ENCODE results near the gene TMBIM1. TPM values are rescaled to one million over a fixed set of nuclear protein-coding genes. Genes with fewer than 3 reads are reported as not detected.
A peak's percentile ranks its signal among the peaks of the same experiment; 100 is the strongest.

Gene TMBIM1
- total and polyA plus RNA-seq, 2 donors (not counting 1 experiment from before 2014, with no cell fraction given), result 170 to 235 TPM

- TF ChIP-seq CTCF (conservative IDR thresholded peaks at IDR 0.05 in 1 of 2, IDR thresholded peaks at IDR 0.05 in 1 of 2; ENCODE audit: low read depth in 1 of 2, low read length in 2 of 2) (no peak), EZH2 (IDR thresholded peaks at IDR 0.05; ENCODE audit: low read length, missing control alignments) (no peak)
- peak in 1 of 2 donors; percentile 43 for DNase-seq (ENCODE audit: low read depth in 2 of 2)
- no peak overlapping the region for H3K4me3 ChIP-seq (replicated peaks in 1 of 4; ENCODE audit: control extremely low read depth in 1 of 4, insufficient read depth in 1 of 4, low read depth in 3 of 4, low read length in 4 of 4)
- H3K79me2 ChIP-seq (ENCODE audit: control insufficient read depth, insufficient read depth, low read length), result peaks cover 57% of the 10 kb centered on the region
- H3K27ac ChIP-seq (ENCODE audit: insufficient read depth, low read length), result peak overlapping the region; percentile 9
- H3K36me3 ChIP-seq (ENCODE audit: control insufficient read depth, insufficient read depth, low read length), result peaks cover 14% of the 10 kb centered on the region
- H4K20me1 ChIP-seq (ENCODE audit: control insufficient read depth, extremely low read depth, insufficient read depth, low read length), result no peaks in the 10 kb centered on the region
- no peaks in the 10 kb centered on the region for H3K9me3 ChIP-seq (ENCODE audit: control insufficient read depth, insufficient read depth, low read depth, low read length)
- H3K4me2 ChIP-seq (ENCODE audit: extremely low read depth, insufficient read depth, low read length), result peak overlapping the region; percentile 11
- H3K4me1 ChIP-seq (ENCODE audit: control insufficient read depth, extremely low read depth, insufficient read depth, low read length), result peaks cover 13% of the 10 kb centered on the region
- H3K9ac ChIP-seq (ENCODE audit: insufficient read depth, low read length), result no peak overlapping the region
- no peaks in the 10 kb centered on the region for H3K27me3 ChIP-seq (ENCODE audit: control insufficient read depth, insufficient read depth, low read length)
- H2AFZ ChIP-seq (ENCODE audit: low read length), result no peak overlapping the region
Observed at GRCh38 chr2:218228366-218229090, 63.8 kb downstream of the TMBIM1 start.

- H3K27me3 ChIP-seq (ENCODE audit: control insufficient read depth, insufficient read depth, low read length), result no peaks in the 10 kb centered on the region
- H3K36me3 ChIP-seq (ENCODE audit: control insufficient read depth, insufficient read depth, low read length), result peaks cover 13% of the 10 kb centered on the region
- H3K4me2 ChIP-seq (ENCODE audit: extremely low read depth, insufficient read depth, low read length), result no peak overlapping the region
- no peaks in the 10 kb centered on the region for H3K9me3 ChIP-seq (ENCODE audit: control insufficient read depth, insufficient read depth, low read depth, low read length)
- no peak overlapping the region for H3K9ac ChIP-seq (ENCODE audit: insufficient read depth, low read length)
- H2AFZ ChIP-seq (ENCODE audit: low read length), result no peak overlapping the region
- H3K79me2 ChIP-seq (ENCODE audit: control insufficient read depth, insufficient read depth, low read length), result peaks cover 70% of the 10 kb centered on the region
- TF ChIP-seq CTCF (conservative IDR thresholded peaks at IDR 0.05 in 1 of 2, IDR thresholded peaks at IDR 0.05 in 1 of 2; ENCODE audit: low read depth in 1 of 2, low read length in 2 of 2) (no peak), EZH2 (IDR thresholded peaks at IDR 0.05; ENCODE audit: low read length, missing control alignments) (no peak)
- H3K27ac ChIP-seq (ENCODE audit: insufficient read depth, low read length), result no peak overlapping the region
- no peak for DNase-seq (ENCODE audit: low read depth in 2 of 2)
- no peaks in the 10 kb centered on the region for H4K20me1 ChIP-seq (ENCODE audit: control insufficient read depth, extremely low read depth, insufficient read depth, low read length)
- peaks cover 19% of the 10 kb centered on the region for H3K4me1 ChIP-seq (ENCODE audit: control insufficient read depth, extremely low read depth, insufficient read depth, low read length)
- H3K4me3 ChIP-seq (replicated peaks in 1 of 4; ENCODE audit: control extremely low read depth in 1 of 4, insufficient read depth in 1 of 4, low read depth in 3 of 4, low read length in 4 of 4), result no peak overlapping the region
Observed at GRCh38 chr2:218226903-218227302, 65.4 kb downstream of the TMBIM1 start.

Other genes with a start within 250 kb of the TMBIM1 start
- not detected in 2 replicates for gene RUFY4, start 223.2 kb downstream of the TMBIM1 start, total RNA-seq
- not detected in 2 replicates for gene RUFY4, start 223.2 kb downstream of the TMBIM1 start, polyA plus RNA-seq
- not detected in 2 replicates for gene CXCR2, start 166.5 kb downstream of the TMBIM1 start, total RNA-seq
- gene CXCR2, start 166.5 kb downstream of the TMBIM1 start, polyA plus RNA-seq, result not detected in 2 replicates
- gene CXCR1, start 125.5 kb downstream of the TMBIM1 start, total RNA-seq, result not detected in 2 replicates
- not detected in 2 replicates for gene CXCR1, start 125.5 kb downstream of the TMBIM1 start, polyA plus RNA-seq
- gene ARPC2, start 75.3 kb downstream of the TMBIM1 start, total RNA-seq, result 130 and 199 TPM in 2 replicates
- 778 and 893 TPM in 2 replicates for gene ARPC2, start 75.3 kb downstream of the TMBIM1 start, polyA plus RNA-seq
- under 0.01 TPM in 1 of 2 replicates, not detected in the other for gene GPBAR1, start 31.5 kb downstream of the TMBIM1 start, total RNA-seq
- 0.02 TPM in 1 of 2 replicates, not detected in the other for gene GPBAR1, start 31.5 kb downstream of the TMBIM1 start, polyA plus RNA-seq
- 110 and 139 TPM in 2 replicates for gene AAMP, start 22.4 kb downstream of the TMBIM1 start, total RNA-seq
- 53.1 and 60.4 TPM in 2 replicates for gene AAMP, start 22.4 kb downstream of the TMBIM1 start, polyA plus RNA-seq
- gene PNKD, start 22.0 kb downstream of the TMBIM1 start, total RNA-seq, result 21.3 and 27.7 TPM in 2 replicates
- 29.1 and 32.8 TPM in 2 replicates for gene PNKD, start 22.0 kb downstream of the TMBIM1 start, polyA plus RNA-seq
- gene CATIP, start 64.4 kb upstream of the TMBIM1 start, total RNA-seq, result under 0.01 and 0.17 TPM in 2 replicates
- gene CATIP, start 64.4 kb upstream of the TMBIM1 start, polyA plus RNA-seq, result not detected in 2 replicates
- 0.17 and 0.26 TPM in 2 replicates for gene SLC11A1, start 89.8 kb upstream of the TMBIM1 start, total RNA-seq
- gene SLC11A1, start 89.8 kb upstream of the TMBIM1 start, polyA plus RNA-seq, result 0.02 and 0.03 TPM in 2 replicates
- gene CTDSP1, start 107.4 kb upstream of the TMBIM1 start, total RNA-seq, result 40.6 and 45.4 TPM in 2 replicates
- gene CTDSP1, start 107.4 kb upstream of the TMBIM1 start, polyA plus RNA-seq, result 69.6 and 71.6 TPM in 2 replicates
- gene VIL1, start 126.6 kb upstream of the TMBIM1 start, total RNA-seq, result not detected in 2 replicates
- gene VIL1, start 126.6 kb upstream of the TMBIM1 start, polyA plus RNA-seq, result not detected in 2 replicates

Data from fibroblast of lung (primary cell).